NCI-H2081 treated with DMSO at 0.1 percent for 48 hours (cell line): ENCODE measurements around the gene COA6.
A peak's percentile ranks its signal among the peaks of the same experiment; 100 is the strongest.

Experiments used
- DNase-seq: peaks from one replicate; lab custom pipeline; 2025; lab: John Stamatoyannopoulos, UW

Gene COA6, protein sequence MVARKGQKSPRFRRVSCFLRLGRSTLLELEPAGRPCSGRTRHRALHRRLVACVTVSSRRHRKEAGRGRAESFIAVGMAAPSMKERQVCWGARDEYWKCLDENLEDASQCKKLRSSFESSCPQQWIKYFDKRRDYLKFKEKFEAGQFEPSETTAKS

DNA sequence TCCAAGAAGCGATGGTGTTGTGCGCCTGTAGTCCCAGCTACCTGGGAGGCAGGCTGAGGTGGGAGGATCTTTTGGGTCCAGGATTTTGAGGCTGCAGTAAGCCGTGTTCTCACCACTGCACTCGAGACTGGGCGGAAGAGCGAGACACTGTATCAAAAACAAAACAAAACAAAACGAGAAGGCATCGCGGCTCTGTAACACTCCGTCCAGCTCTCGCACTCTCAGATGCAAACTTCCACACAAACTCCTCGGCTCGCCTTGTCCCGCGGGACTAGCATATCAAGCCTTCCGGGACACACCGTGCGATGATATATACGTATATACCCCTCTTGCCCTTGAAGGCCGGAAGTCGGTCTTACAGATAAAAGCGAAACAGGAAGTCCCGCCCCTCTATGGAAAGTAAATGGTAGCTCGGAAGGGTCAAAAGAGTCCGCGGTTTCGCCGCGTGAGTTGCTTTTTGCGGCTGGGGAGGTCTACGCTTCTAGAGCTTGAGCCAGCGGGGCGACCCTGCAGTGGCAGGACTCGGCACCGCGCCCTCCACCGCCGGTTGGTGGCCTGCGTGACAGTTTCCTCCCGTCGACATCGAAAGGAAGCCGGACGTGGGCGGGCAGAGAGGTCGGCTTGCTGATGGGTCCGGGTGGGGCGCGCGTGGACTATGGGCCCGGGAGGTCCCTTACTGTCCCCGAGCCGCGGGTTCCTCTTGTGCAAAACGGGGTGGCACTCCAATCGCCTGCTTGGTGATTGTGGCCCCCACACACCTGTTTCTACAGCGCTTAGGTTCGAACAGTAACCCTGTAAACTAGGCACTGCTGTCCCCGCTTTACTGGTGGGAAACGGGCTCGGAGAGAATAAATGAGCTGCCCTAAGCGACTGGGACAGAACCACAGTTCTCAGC is at the start of gene COA6:
COA6 (plus strand) TSS at position 393 of the 895 bp plus-strand sequence; CDS start at position 404, 11 bp downstream.
- peak; percentile 79 for DNase-seq

DNA sequence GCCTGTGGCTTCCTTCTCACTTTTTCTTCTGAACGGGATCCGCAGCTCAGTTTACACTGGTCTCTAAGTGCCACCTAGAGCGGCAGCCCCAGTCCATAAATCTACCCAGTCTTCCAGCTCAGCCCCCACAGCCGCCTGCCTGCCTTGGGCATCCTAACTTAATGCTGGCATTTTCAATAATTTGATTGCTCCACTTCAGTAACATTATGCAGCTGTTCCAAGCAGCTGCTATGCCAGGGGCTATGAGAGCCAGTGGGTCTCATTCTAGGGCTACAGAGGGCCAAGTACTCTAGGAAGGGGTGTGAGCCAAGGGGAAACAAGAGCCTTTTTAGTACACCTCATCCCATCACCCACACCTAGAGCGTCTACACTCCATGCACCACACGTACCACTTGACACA is 48.4 kb upstream of the COA6 start:
- no peak for DNase-seq

- no peak for DNase-seq
Measured at GRCh38 chr1:234325878-234326496, 47.3 kb upstream of the COA6 start.

- DNase-seq, result peak; percentile 21
Measured at GRCh38 chr1:234326497-234327366, 46.5 kb upstream of the COA6 start.

- DNase-seq, result no peak
Measured at GRCh38 chr1:234327577-234328164, 45.6 kb upstream of the COA6 start.

- no peak for DNase-seq
Measured at GRCh38 chr1:234330843-234331215, 42.4 kb upstream of the COA6 start.

DNA sequence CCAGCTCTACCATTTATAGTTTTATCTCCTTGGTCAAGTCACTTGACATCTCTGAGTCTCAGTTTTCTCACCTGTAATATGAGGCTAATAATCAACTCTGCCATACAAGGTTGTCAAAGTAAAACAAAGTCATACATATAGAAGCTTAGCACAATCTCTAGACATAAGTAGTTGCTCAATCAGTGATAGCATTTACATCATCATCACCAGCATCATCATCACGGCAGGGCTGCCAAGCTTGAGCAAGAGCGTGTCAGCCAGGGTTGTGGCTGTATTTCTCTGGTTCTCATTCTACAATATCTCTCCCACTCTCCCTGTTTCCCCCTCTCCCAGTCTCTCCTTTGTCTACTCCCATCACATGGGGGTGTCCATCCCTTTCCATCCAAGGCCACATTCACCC is 41.7 kb upstream of the COA6 start:
- no peak for DNase-seq

DNA sequence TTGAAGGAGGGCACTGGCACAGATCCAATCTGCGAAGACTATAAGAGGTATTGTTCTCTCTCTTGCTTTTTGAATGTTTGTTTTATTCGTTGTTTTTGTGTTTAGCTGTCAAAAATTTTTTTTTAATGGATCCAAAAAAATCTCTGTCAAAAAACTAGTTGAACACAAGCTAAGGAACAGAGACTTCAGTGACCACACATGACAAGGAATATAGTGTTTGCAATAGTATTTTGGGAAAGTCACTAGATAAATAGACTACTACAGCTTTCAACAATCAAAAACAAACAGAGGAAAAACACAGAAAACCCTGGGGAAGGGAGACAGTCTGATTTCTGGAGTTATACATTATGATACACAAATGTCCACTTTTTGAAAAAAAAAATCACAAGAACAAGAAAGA is 36.9 kb upstream of the COA6 start:
- no peak for DNase-seq

- DNase-seq, result no peak
Measured at GRCh38 chr1:234337233-234337632, 36.0 kb upstream of the COA6 start.

DNA sequence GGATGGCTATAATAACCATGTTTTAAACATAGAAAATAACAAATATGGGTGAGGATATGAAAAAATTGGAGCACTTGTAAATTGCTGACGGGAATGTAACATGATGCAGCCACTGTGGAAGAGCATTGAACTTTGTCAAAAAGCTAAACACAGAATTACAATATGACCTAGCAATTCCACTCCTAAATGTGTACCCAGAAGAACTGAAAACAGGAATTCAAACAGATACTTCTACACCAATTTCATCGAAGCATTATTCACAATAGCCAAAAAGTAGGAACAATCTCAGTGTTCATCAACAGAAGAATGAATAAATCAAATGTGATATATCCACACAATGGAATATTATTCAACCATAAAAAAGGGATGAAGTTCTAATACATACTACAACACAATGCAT is 32.7 kb upstream of the COA6 start:
- DNase-seq, result no peak

GRCh38 chr1:234342774-234343173 is 30.5 kb upstream of the COA6 start:
- DNase-seq, result peak; percentile 65

- DNase-seq, result no peak
Measured at GRCh38 chr1:234345237-234345636, 28.0 kb upstream of the COA6 start.

GRCh38 chr1:234348964-234349363 is 24.3 kb upstream of the COA6 start:
- no peak for DNase-seq

GRCh38 chr1:234355782-234356510 is 17.3 kb upstream of the COA6 start:
- no peak for DNase-seq

GRCh38 chr1:234356615-234357269 is 16.5 kb upstream of the COA6 start:
- DNase-seq, result peak; percentile 57

DNA sequence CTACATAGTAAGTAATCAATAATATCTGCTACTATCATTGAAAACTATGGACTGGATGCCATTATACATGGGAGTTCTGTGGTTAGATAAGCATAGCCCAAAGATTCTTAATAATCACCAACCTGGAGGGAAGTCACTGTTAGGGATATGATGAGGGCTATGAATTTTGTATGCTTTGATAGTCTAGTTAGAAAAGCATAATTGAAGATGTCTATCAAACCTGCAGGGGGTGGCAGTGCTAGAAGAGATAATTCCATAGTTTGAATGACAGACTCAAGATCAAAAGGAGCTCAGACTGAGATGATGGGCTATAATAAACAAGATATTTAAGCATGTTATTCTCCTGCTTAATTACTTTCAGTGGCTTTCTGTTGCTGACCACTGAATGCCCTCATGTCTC is 15.4 kb upstream of the COA6 start:
- no peak for DNase-seq

- no peak for DNase-seq
Measured at GRCh38 chr1:234361102-234361603, 12.1 kb upstream of the COA6 start.

- DNase-seq, result no peak
Measured at GRCh38 chr1:234362558-234362957, 10.7 kb upstream of the COA6 start.

DNA sequence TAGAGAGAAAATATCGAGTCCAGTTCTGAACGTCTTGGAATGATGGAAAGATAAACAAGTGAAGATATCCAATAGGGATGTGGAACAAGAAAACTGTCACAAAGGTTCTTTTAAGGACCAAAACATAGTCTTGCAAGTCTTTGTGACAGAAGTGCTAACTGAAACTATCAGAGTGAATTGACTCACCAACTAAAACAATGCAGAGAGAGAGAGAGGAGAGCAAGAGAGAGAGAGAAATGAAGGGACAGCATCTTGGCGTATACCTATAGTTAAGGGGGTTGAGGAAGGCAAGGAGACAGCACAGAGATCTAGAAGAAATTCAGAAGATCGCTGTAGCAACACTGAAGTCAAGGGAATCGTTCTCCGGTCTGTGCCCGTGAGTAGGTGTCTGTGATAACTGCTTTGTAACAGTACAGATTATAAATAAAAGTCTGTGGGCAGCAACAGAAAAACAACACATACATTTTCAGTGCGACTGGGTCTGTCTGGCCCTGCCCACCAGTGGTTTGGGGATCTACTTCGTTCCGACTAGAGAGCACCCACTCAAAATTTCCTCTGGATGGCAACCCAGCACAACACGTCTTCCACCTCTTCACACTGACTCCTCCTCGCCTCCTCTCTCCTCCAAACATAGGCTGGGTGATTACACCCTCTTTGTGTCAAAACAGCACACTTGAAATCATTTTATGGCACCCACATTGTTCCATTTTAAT is 4.8 kb upstream of the COA6 start:
- DNase-seq, result no peak

DNA sequence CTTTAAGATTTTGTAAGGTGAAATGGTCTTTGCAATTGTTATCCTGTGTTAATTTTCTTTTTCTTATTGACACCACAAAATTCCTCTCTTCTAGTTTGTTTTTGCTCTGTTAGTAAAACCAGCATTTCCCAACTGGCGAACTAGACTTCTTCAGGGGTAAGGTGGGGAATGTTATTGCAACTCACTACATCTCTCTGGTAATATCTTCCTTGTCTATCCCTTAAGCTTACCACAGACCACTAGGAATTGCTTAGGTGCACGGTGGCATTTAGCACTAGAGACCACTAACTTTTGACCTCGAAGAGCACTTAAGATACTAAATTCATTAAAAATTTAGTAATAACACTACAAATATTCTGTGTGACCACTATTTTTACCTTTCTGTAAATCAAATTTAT is 4.2 kb upstream of the COA6 start:
- no peak for DNase-seq
